GM12878 (cell line): ENCODE measurements around the gene THUMPD2. TPM values are rescaled to one million over a fixed set of nuclear protein-coding genes. Genes with fewer than 3 reads are reported as not detected.

Experiments used
- ATAC-seq: fragments of 200-7000 bp; cut with Tn5 transposase; 3 replicates; pipeline ENCODE4 v1.9.1; 2020; ENCODE audit warnings: mild to moderate bottlenecking, moderate library complexity
- BruUV-seq: library from RNA; stranded (reverse); fragments of 400-500 nt; replicated peaks from 2 replicates; lab custom pipeline; 2021; lab: Mats Ljungman, UMichigan
- CTCF ChIA-PET: fragments of 300-600 bp; sonication (Branson Sonifier 250); formaldehyde crosslinking; extraction: SDS; loops from one replicate; lab custom pipeline; 2021; ENCODE audit warnings: inconsistent platforms; lab: Yijun Ruan, JAX
- POLR2A ChIA-PET: fragments of 350-600 bp; formaldehyde crosslinking; extraction: SDS; loops from one replicate; lab custom pipeline; 2021; ENCODE audit warnings: inconsistent platforms; lab: Charles Lee
- RAD21 ChIA-PET: fragments of 300-600 bp; sonication (Branson Sonifier 250); formaldehyde crosslinking; loops from one replicate; lab custom pipeline; 2023; ENCODE audit warnings: antibody characterized with exemption; ENCODE audit not compliant: unreplicated experiment; lab: Charles Lee
- SMC1A ChIA-PET: fragments of 300-600 bp; sonication (Branson Sonifier 250); formaldehyde crosslinking; loops from one replicate; lab custom pipeline; 2023; ENCODE audit not compliant: unreplicated experiment, uncharacterized antibody; lab: Charles Lee
- DNase-seq: peaks from one replicate; pipeline ENCODE4 v3.0.0-alpha.2; 2011; ENCODE audit warnings: low read depth, low spot score
- FAIRE-seq: peaks from 3 replicates; lab custom pipeline; 2011; peaks lifted over from hg19 to GRCh38; lab: Jason Lieb, UNC
- H2AFZ ChIP-seq: 2 replicates; pipeline ENCODE4 v1.6.0; 2011; ENCODE audit warnings: low read depth, low read length, control low read depth; ENCODE audit not compliant: control insufficient read depth
- H3K27ac ChIP-seq: 2 replicates; pipeline ENCODE4 v1.5.1; 2011; ENCODE audit warnings: control low read depth; ENCODE audit not compliant: control insufficient read depth, insufficient read depth
- H3K27me3 ChIP-seq, 2 experiments: replicated peaks in 1 of 2; 2 replicates each; pipeline versions ENCODE4 v1.6.0 to v1.6.1; 2011; ENCODE audit warnings: low read length in 1 of 2; ENCODE audit not compliant: control insufficient read depth in 2 of 2, insufficient read depth in 2 of 2
- H3K36me3 ChIP-seq, 2 experiments: 2 replicates each; pipeline ENCODE4 v1.5.1; 2011; ENCODE audit warnings: low read length in 1 of 2; ENCODE audit not compliant: control insufficient read depth in 2 of 2, insufficient read depth in 2 of 2
- H3K4me1 ChIP-seq: 2 replicates; pipeline ENCODE4 v1.6.1; 2011; ENCODE audit warnings: mild to moderate bottlenecking, low read length, moderate library complexity, mixed read lengths; ENCODE audit not compliant: control insufficient read depth, insufficient read depth
- H3K4me2 ChIP-seq: 2 replicates; pipeline ENCODE4 v1.6.0; 2011; ENCODE audit warnings: control low read depth; ENCODE audit not compliant: control insufficient read depth, insufficient read depth
- H3K4me3 ChIP-seq: fragments of 200-600 bp; sonication (generic); 2 replicates; pipeline ENCODE4 v1.5.1; 2016
- H3K79me2 ChIP-seq: 2 replicates; pipeline ENCODE4 v1.6.0; 2011; ENCODE audit warnings: low read length; ENCODE audit not compliant: control insufficient read depth, insufficient read depth
- H3K9ac ChIP-seq: 2 replicates; pipeline ENCODE4 v1.8.0; 2011; ENCODE audit warnings: low read length, control low read depth, mixed read lengths; ENCODE audit not compliant: control insufficient read depth, insufficient read depth
- H3K9me3 ChIP-seq: replicated peaks from 3 replicates; pipeline ENCODE4 v1.5.1; 2011; ENCODE audit warnings: mild to moderate bottlenecking, low read length; ENCODE audit not compliant: control insufficient read depth, insufficient read depth
- H4K20me1 ChIP-seq: 2 replicates; pipeline ENCODE4 v1.6.0; 2011; ENCODE audit not compliant: control insufficient read depth, insufficient read depth
- ASH2L ChIP-seq: fragments of 300-600, 200-600 bp; sonication (generic); IDR thresholded peaks from 2 replicates; pipeline ENCODE4 v1.6.1; 2017; ENCODE audit warnings: low read depth, mild to moderate bottlenecking, borderline replicate concordance
- BRCA1 ChIP-seq: IDR thresholded peaks from 2 replicates; pipeline ENCODE4 v1.6.1; 2011; ENCODE audit warnings: low read depth, low read length, improper control_type of control experiment
- CREB1 ChIP-seq: IDR thresholded peaks from 2 replicates; pipeline ENCODE4 v1.6.1; 2012; ENCODE audit warnings: low read depth, mild to moderate bottlenecking, inconsistent platforms
- KAT2A ChIP-seq: conservative IDR thresholded peaks from 2 replicates; pipeline ENCODE4 v1.6.1; 2011; ENCODE audit warnings: low read depth, low read length; ENCODE audit not compliant: control insufficient read depth
- KDM1A ChIP-seq: fragments of 200-600 bp; sonication (generic); IDR thresholded peaks from 2 replicates; pipeline ENCODE4 v1.6.1; 2016; ENCODE audit warnings: borderline replicate concordance
- MTA2 ChIP-seq: fragments of 450-650 bp; IDR thresholded peaks from 2 replicates; pipeline ENCODE4 v1.6.1; 2016; ENCODE audit warnings: low read depth, mild to moderate bottlenecking, moderate library complexity
- REST ChIP-seq: IDR thresholded peaks from 2 replicates; pipeline ENCODE4 v1.6.1; 2012; ENCODE audit warnings: mild to moderate bottlenecking, low read depth, low read length
- SMAD5 ChIP-seq: IDR thresholded peaks from 2 replicates; pipeline ENCODE4 v1.6.1; 2016; ENCODE audit warnings: antibody characterized with exemption, low read depth
- SPI1 ChIP-seq: IDR thresholded peaks from 2 replicates; pipeline ENCODE4 v1.6.1; 2011; ENCODE audit warnings: low read depth, mild to moderate bottlenecking, low read length, moderate library complexity, borderline replicate concordance; ENCODE audit not compliant: insufficient read depth
- TAF1 ChIP-seq: IDR thresholded peaks from 2 replicates; pipeline ENCODE4 v1.6.1; 2011; ENCODE audit warnings: mild to moderate bottlenecking, low read depth, low read length, borderline replicate concordance
- ZBTB33 ChIP-seq: fragments of 450-650 bp; IDR thresholded peaks from 2 replicates; pipeline ENCODE4 v1.6.1; 2017; ENCODE audit warnings: mild to moderate bottlenecking
- ZNF622 ChIP-seq: fragments of 450-650 bp; IDR thresholded peaks from 2 replicates; pipeline ENCODE4 v1.6.1; 2017; ENCODE audit warnings: mild to moderate bottlenecking, inconsistent platforms
- WGBS: methylation state at CpG from one replicate; pipeline ENCODE4 v1.1.6; 2016; ENCODE audit warnings: low lambda C conversion rate; ENCODE audit not compliant: insufficient replicate concordance, insufficient coverage; ENCODE audit errors: missing lambda C conversion rate; 5-methylcytosine and 5-hydroxymethylcytosine counted together
- in situ Hi-C: fragments of 300-500 bp; cut with MboI; formaldehyde crosslinking; loops from 9 replicates; pipeline ENCODE4 v1.14.3; 2018; ENCODE audit warnings: mixed read lengths
- intact Hi-C: fragments of 100-400 bp; cut with micrococcal nuclease; formaldehyde crosslinking; loops from one replicate; pipeline ENCODE4 v1.14.2; 2022; ENCODE audit not compliant: unreplicated experiment
- polyA plus RNA-seq, 11 experiments: library from polyadenylated mRNA; depleted of rRNA in 4 of 11; unstranded in 6 of 11; stranded (reverse) in 5 of 11; fragments of >200 nt; fragmentation: Nextera tagmentation in 4 of 11; fragmentation: Illumina TruSeq in 1 of 11; extraction: Ambion mirVana in 4 of 11; extraction: Trizol in 1 of 11; gene quantifications; 1 replicate in 1 of 11; 2 replicates in 10 of 11; pipeline versions ENCODE4 v1.2.1 to v1.2.3, GENCODE V29; 2011 to 2016; ENCODE audit warnings: inconsistent platforms in 2 of 11, missing spikeins in 2 of 11, low read depth in 1 of 11
- total RNA-seq, 4 experiments: library from RNA; depleted of rRNA in 3 of 4; stranded (reverse); fragments of >200 nt in 3 of 4; fragmentation: Illumina TruSeq in 1 of 4; extraction: Trizol in 1 of 4; gene quantifications; 2 replicates each; pipeline versions ENCODE4 v1.2.1 to v1.2.3, GENCODE V29; 2013 to 2021

THUMPD2 gene
- total and polyA plus RNA-seq, 10 of the 15 experiments (the other 5 are each of a cell fraction or from before 2014, with no cell fraction given) = 6.7 to 19.7 (median 13.8) TPM

GRCh38 chr2:39720970-39721369 lies 58.1 kb downstream of the THUMPD2 start (continued):
- TF ChIP-seq REST (no peak), ASH2L (no peak), KAT2A (no peak)

- intact Hi-C loops (no loop called here), in situ Hi-C loops (no loop called here)
- ChIA-PET CTCF (interaction anchor here (1.0 to 1.3 kb wide), 2 partner anchors 9 to 11 kb away, joined by 4 read pairs; no protein-coding TSS in a partner anchor), SMC1A (interaction anchor here (1.1 kb wide), 1 partner anchor 13 kb away, joined by 3 read pairs; no protein-coding TSS in a partner anchor), POLR2A (no interaction called here), RAD21 (no interaction called here)
- H3K4me1 ChIP-seq = no peaks in the 10 kb centered on the region
- no peaks in the 10 kb centered on the region for H3K9me3 ChIP-seq
- H3K79me2 ChIP-seq = no peaks in the 10 kb centered on the region
- FAIRE-seq = no peak
- no peak overlapping the region for H2AFZ ChIP-seq
- H3K36me3 ChIP-seq = no peaks in the 10 kb centered on the region
- no peaks in the 10 kb centered on the region for H4K20me1 ChIP-seq
- no peak overlapping the region for H3K4me3 ChIP-seq
- no peak overlapping the region for H3K27ac ChIP-seq
- DNase-seq = no peak
- no peak for ATAC-seq
- no peaks in the 10 kb centered on the region for H3K27me3 ChIP-seq
- 55% methylated on average over 8 of the region's 8 CpGs for WGBS
- TF ChIP-seq KDM1A = no peak
- TF ChIP-seq SMAD5 = no peak
- no peak for TF ChIP-seq MTA2
- no peak for TF ChIP-seq TAF1
- no peak for TF ChIP-seq SPI1
- TF ChIP-seq BRCA1 = no peak
- TF ChIP-seq ZBTB33 = no peak
- no peak for TF ChIP-seq ZNF622
- TF ChIP-seq CREB1 = no peak
- H3K4me2 ChIP-seq = no peak overlapping the region
- H3K9ac ChIP-seq = no peak overlapping the region
- BruUV-seq = no TSS peak
Observed at GRCh38 chr2:39719317-39719716, 59.7 kb downstream of the THUMPD2 start.
